HG03196 (cell line): ENCODE measurements around the gene COL11A2.

Experiments used
- ATAC-seq: cut with Tn5 transposase; IDR thresholded peaks from one replicate; pipeline ENCODE4 v1.9.1; 2021; ENCODE audit not compliant: unreplicated experiment

COL11A2 gene

GRCh38 chr6:33172688-33173534 is 19.4 kb downstream of the COL11A2 start:
- ATAC-seq = no peak

DNA sequence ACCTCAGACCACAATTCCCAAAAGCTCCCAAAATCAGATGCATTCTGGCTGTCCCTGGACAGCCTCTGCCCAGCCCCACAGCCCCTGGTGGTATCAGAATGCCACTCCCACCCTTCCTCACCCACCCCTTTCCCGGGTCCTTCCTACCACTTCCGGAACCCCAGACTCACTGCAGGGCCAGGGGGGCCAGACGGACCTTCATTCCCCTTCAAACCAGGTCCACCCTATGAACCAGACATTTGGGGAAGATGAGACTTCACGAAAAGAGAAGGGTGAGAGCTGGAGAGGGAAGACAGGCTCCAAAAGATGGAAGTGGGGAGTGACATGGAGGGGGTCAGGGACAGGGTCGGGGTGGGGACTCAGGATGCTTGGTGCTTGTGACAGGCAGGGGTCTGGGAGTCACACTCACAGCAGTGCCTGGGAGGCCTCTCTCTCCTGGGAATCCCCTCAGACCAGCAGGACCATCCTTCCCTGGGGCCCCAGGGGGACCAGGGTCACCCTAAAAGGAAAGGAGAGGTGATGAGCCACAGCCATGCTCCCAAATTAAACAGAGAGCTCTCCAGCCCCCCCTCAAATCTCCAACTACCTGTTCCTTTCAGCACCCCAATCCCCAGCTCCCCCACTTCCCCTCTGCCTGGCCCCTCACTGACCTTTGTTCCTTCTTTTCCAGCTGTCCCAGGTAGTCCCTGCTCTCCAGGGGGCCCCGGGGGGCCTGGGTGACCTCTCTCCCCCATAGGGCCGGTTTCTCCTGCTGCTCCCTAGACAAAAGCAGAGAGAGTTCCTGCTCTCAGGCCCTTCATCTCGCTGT is 20.2 kb downstream of the COL11A2 start:
- ATAC-seq = no peak

DNA sequence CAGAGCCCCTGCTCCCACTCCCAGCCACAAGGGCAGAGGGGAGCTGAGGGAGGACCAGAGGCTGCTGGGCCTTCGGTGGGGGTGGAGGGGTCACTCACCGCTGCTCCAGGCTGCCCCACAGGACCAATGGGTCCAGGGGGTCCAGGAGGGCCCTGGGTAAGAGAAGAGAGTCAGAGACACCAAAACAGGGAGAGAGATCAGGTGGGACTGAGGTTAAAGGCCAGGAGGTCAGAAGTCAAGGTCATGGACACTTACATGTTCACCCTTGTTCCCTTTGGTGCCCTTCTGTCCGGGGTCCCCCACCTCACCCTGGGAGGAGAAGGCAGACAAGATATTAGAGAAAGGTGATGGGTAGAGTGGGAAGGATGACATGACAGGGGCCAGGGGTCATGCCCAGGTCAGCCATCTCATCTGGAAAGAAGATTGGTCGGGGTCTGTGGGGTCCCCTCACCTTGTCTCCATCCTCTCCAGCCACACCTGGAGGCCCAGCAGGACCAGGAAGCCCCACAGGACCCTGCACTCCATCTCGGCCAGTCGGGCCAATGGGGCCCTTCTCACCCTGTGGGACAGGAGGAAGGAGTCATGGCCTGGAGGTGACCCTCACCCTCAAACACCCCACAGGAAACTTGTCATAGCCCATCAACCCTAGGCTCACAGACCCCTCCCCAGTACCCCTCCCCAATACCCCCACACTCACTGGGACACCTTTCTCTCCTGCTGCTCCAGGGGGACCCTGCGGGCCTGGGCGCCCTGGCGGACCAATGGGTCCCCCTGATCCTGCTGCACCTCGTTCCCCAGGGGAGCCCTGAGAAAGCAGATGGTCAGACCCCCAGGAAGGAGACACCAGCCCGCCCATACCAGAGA is 21.0 kb downstream of the COL11A2 start:
- ATAC-seq = no peak

DNA sequence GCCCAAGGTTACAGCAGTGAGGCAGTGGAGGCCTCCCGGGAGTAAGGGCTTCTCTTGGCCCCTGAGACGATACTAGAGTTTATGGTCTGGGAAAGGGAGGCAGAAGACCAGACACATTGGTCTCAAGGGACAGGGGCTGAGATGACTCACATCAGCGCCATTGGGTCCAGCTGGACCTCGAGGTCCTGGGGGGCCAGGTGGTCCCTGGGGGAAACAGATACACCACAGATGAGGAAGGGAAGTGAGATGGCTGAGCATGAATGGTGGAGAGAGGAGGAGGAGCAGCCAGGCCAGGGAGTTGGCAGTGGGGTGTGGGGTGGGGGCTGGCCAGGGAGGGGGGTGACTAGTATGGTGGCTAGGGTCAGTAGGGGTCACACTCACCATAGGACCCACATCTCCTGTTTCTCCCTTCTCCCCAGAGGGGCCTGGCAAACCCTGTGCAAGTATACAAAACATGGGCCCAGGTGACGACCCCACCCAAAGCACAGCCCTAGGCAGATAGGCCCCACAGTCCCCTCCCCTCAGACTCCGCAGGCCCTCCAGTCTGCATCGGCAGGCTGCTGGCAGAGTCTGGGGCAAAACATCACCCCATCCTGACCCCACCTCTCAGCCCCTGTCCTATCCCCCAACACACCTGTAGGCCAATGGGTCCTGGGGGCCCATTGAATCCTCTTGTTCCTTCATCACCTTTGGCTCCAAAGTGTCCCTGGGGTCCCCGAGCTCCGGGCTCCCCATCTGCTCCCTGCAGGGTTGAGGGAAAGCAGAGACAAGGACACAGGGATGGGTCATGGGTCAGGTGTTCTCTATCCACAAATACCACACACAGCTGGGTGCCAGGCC is 21.9 kb downstream of the COL11A2 start:
- no peak for ATAC-seq

- no peak for ATAC-seq
These were observed 22.7 kb downstream of the COL11A2 start for GRCh38 chr6:33169291-33170175.

DNA sequence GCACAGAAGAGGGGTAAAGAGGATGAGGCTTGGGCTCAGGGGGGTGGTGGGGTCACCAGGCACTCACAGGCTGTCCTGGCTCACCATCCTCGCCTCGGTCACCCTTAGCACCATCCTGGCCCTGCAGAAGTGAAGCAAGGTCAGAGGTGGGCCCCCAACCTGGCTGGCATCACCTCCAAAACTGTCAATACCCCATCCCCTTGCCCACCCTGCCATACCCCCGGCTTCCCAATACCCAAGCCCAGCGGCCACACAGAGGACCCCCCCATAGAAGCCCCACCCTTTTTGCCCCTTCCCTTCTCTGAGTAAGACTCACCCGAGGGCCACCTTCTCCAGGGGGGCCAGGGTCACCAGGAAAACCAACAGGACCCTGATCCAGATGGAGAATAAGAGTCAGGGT is 23.6 kb downstream of the COL11A2 start:
- no peak for ATAC-seq

- ATAC-seq = no peak
These were observed 24.0 kb downstream of the COL11A2 start for GRCh38 chr6:33168284-33168601.

- ATAC-seq = no peak
These were observed 24.6 kb downstream of the COL11A2 start for GRCh38 chr6:33167374-33168283.

GRCh38 chr6:33166811-33167210 is 25.5 kb downstream of the COL11A2 start:
- no peak for ATAC-seq

DNA sequence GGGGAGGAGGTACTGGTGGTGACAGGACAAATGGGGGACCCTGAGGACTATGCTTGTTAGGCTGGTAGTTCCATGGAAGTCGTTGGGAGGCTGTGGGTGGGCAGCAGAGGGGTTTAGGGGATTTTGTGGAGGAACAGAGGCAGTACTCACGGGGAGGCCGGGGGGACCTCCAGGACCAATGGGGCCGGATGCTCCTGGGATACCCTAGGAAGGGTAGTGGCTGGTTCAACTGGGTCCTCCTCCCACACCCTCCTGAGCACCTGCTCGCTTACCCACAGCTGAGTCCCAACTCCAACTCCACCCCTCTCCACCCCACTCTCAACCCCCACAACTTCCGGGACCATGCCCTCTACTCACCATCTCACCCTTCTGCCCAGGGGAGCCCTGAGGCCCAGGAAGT is 25.9 kb downstream of the COL11A2 start:
- no peak for ATAC-seq

GRCh38 chr6:33165581-33166258 is 26.5 kb downstream of the COL11A2 start:
- no peak for ATAC-seq

GRCh38 chr6:33164665-33165373 is 27.4 kb downstream of the COL11A2 start:
- no peak for ATAC-seq

DNA sequence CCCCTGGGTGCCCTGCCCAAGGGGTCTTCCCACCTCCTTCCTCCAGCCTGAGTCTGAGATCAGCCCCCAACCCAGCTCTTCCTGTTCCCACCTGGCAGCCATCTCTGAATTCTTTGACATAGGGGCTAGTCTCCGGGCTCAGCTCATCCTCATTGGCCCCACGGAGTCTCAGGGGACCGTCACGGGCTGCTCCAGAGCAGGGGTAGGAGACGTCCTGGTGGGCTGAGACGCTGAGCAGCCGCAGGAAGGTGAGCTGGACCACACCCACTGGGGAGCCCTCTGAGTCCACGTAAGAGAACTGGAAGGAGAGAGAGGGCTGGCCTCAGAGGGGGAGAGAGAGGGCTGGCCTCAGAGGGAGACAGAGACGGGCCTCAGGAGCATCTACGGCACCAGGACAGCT is 28.1 kb downstream of the COL11A2 start:
- no peak for ATAC-seq

- ATAC-seq = no peak
These were observed 28.7 kb downstream of the COL11A2 start for GRCh38 chr6:33163540-33163939.

GRCh38 chr6:33161354-33162331 is 30.6 kb downstream of the COL11A2 start:
- no peak for ATAC-seq

- ATAC-seq = no peak
These were observed 31.4 kb downstream of the COL11A2 start for GRCh38 chr6:33160728-33161344.
